ENCODE results near the gene RAD51B. TPM values are rescaled to one million over a fixed set of nuclear protein-coding genes. Genes with fewer than 3 reads are reported as not detected.
"Not testable (repeated sequence)": the region's sequence is repeated elsewhere in the genome, so short reads cannot be mapped to it uniquely, and the experiment has no call there.

RAD51B gene
- polyA plus RNA-seq, 3 donors, result 2.4 to 4.9 (median 3.3) TPM

DNA sequence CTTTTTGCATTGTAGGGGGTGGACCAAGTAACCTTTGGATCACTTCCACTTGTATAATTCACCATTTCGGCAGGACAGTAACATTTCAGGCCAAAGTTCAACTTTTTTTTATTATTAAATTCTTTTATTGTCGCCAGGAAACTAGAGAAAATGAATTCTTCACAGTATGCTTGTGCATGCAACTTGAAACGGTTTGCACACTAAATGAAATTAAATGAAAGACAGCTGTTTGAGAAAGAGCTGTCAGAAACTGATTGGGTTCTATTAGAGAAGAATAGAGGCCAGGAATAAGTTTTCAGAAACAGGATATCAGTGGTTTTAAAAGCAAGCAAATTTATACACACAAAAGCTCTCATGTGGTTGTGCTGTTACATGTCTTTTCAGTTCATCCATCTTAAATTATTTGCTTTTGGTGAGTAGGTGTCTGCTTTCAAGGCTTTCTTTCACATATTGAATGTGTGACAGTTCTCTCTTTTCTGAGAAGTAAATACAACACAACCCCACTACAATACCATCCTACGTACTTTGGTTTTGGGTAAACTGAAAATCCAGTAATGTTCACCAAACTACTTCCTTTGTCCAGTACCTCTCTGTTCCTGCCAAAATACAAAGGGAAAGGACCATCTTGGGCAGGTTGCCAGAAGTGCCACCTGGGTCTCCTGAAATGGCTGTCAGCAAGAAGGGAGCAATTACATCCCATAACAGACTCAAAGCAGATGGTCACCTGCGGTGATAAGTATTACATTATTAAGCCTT is 291.7 kb downstream of the RAD51B start:
- no peak overlapping the region for H3K27ac ChIP-seq (ENCODE audit: low read depth, low read length)
- WGBS, 3 donors, result 58 to 64% (median 61%) methylated on average over 5 of the region's 5 CpGs

GRCh38 chr14:68111853-68112270 is 292.3 kb downstream of the RAD51B start:
- no peak overlapping the region for H3K27ac ChIP-seq (ENCODE audit: low read depth, low read length)

GRCh38 chr14:68112442-68112841 is 292.9 kb downstream of the RAD51B start:
- 98 to 100% (median 99%) methylated on average over 1 of the region's 1 CpG for WGBS, 3 donors
- no peak overlapping the region for H3K27ac ChIP-seq (ENCODE audit: low read depth, low read length)

More at GRCh38 chr14:68111853-68112270, 292.3 kb downstream of the RAD51B start:
- WGBS, 3 donors, result 92 to 93% (median 93%) methylated on average over 2 of the region's 2 CpGs

DNA sequence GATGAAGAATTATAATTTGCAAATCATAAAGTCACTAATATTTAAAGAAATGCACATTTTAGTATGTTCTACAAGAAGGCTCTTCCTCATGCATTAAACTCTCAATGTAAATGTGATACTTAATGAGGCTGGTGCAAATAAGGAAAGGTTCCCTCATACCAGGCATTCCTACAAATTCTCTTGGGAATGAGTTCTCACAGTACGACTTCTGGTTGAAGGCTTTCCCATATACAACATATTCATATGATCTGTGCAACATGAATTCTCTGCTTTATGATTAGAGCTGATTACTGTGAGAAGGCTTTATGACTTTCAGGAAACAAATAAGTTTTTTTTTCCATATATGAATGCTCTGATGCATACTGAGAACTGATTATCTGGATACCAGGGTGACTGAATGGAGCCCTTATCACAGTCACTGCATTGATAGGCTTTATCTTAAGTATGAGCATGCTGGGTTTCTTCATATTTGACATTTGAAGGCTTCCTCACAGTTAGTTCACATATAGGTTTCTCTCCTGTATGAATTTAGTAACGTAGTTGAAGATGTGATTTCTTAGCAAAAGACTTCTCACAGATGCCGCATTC is 293.9 kb downstream of the RAD51B start:
- 81 to 90% (median 85%) methylated on average over 3 of the region's 3 CpGs for WGBS, 3 donors
- no peak overlapping the region for H3K27ac ChIP-seq (ENCODE audit: low read depth, low read length)

DNA sequence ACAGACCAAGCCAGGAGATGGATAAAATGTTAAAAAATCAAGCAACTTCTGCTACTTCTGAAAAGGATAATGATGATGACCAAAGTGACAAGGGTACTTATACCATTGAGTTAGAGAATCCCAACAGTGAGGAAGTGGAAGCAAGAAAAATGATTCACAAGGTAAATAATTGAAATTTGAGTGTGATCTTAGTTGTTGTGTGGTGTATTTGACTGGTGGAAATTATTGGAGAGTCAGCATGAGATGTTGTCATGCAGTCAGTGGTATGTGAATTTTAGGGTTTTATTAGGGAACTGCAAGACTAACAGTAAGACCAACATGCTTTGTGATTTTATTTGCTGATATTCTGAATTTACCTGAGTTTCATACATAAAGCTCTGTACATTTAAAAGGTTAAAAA is 296.4 kb downstream of the RAD51B start:
- H3K27ac ChIP-seq (ENCODE audit: low read depth, low read length), result not testable (repeated sequence)

- no peak overlapping the region for H3K27ac ChIP-seq (ENCODE audit: low read depth, low read length)
Measured at GRCh38 chr14:68122651-68123050, 303.1 kb downstream of the RAD51B start.

DNA sequence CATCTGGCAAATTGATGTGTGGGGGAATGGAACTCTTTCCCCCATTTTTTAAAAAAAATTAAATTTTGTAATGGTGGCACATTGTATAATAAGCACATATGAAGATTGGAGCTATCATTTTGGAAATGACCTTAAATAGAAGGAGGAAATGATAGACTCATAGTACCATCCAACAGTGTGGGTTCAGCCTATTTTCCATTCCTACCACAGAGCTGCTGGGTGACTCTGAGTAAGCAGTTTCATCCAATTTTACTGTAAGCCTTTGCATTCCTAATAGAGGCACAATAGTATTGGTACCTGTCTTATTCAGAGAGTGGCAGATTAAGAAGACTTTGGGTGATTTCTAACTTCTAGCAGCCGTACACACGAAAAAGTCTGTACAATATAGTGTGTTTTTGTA is 304.5 kb downstream of the RAD51B start:
- 94 to 98% (median 97%) methylated on average over 2 of the region's 2 CpGs for WGBS, 3 donors
- no peak overlapping the region for H3K27ac ChIP-seq (ENCODE audit: low read depth, low read length)

DNA sequence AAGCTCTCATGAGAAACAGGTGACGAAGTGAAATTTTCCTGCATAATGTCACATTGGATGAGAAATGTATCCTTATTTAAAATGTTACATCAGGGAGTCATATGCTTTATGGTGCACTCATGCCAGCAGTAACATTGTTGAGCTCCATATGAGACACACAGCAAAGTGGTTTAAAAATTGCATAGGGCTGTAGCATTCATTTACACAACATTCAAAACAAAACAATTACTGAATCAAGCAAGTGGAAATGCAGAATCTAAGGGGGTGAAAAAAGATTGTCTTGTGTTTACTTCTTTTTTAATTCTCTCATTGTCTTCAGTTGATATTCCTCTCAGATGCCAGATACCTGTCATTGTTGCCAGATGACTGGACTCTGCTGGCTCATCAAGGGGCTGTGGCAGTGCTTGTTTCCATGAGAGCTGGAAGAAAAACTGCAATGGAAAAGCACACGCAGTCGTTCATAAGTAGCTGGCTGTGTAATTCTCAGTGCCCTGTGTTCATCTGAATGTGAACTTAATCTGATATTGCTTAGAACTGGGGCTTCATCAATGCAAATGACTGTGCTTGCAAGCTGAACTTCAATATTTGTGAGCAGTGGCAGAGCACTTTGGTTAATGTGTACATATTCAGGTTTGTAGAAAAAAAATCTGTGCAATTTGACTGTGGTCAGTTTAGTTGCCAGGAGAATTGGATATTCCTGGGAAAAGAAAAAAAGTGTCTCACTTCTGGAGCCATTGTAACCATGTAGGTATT is 305.6 kb downstream of the RAD51B start:
- H3K27ac ChIP-seq (ENCODE audit: low read depth, low read length), result no peak overlapping the region
- 55 to 73% (median 64%) methylated on average over 3 of the region's 3 CpGs for WGBS, 3 donors

- WGBS, 3 donors, result 64 to 79% (median 72%) methylated on average over 2 of the region's 2 CpGs
- no peak overlapping the region for H3K27ac ChIP-seq (ENCODE audit: low read depth, low read length)
Measured at GRCh38 chr14:68127166-68127565, 307.6 kb downstream of the RAD51B start.

DNA sequence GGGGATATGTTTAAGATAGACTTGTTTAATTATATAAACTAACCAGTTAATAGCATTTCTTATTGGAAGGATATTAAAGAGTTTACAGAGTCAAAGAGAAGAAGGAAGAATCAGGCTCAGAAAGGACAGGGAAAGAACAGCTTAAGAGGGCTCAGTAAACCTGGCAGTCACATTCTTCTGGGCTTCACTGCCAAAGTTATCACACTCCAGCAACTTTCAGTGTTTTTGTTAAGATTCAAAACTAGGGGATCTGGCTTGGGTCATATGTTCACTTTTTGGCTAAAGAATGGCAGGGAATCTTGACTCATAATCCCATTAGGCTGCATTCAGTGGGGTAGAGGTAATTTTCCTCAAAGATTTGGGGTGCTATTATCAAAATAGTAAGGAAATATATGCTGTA is 312.3 kb downstream of the RAD51B start:
- no peak overlapping the region for H3K27ac ChIP-seq (ENCODE audit: low read depth, low read length)

DNA sequence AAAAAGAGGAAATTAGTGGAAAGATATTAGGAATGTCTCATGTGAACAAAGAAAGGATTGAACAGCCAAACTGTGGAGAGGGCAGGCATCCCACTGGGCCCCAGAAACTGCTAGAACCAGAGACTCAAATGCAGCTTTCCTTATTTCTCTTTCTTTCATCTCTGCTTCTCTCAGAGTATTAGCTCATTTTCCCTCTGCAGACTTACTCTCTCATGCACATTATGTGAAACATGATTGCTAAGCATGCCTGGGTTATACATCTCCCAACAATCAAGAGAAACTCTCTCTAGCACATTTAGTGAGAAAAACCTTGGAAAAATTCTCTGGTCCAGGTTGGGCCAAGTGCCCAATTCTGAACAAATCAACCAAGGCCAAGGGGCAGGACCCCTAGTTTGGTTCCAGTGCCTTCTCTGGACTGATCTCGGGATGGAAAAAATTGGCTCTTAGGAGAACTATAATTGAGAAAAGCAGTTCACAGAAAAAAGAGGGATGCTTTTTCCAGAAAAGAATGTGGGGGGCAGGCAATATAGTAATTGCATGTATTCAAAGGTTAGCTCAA is 313.1 kb downstream of the RAD51B start:
- H3K27ac ChIP-seq (ENCODE audit: low read depth, low read length), result no peak overlapping the region

DNA sequence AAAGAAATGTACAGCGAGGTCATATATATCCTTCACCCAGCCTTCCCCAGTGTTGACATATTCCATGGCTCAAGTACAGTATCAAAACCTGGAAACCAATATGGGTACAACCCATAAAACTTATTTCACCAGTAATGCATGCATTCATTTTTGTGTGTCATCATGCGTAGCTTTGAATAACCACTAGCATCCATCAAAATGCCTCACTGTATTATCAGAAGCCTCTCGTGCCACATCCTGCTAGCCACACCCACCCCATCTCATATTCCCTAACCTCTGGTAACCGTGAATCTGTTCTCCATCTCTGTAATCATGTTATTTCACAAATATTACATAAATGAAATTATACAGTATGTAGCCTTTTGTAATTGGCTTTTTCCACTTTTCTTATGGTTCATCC is 314.3 kb downstream of the RAD51B start:
- 93 to 96% (median 94%) methylated on average over 4 of the region's 4 CpGs for WGBS, 3 donors
- no peak overlapping the region for H3K27ac ChIP-seq (ENCODE audit: low read depth, low read length)

More for the DNA sequence above, 313.1 kb downstream of the RAD51B start:
- 59 to 89% (median 71%) methylated on average over 1 of the region's 1 CpG for WGBS, 3 donors

DNA sequence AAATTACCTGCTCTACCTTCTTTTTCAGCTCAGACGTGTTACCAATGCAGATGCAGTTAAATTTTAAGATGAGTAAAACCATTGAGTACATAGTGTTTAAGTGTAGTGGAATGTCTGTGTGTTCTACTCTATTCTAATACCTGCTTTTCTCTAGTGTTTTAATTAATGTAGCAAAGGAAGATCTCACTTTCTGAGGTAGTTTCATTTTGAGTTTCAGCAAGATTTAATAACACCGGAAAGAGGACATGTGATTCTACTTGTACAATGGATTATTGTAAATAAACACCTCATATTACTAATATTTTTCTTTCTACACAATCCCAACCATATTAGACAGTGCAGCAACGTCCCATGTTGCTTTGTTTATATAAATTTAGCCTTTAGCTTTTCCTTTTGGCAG is 315.4 kb downstream of the RAD51B start:
- WGBS, 3 donors, result 79 to 92% (median 83%) methylated on average over 3 of the region's 3 CpGs
- no peak overlapping the region for H3K27ac ChIP-seq (ENCODE audit: low read depth, low read length)

DNA sequence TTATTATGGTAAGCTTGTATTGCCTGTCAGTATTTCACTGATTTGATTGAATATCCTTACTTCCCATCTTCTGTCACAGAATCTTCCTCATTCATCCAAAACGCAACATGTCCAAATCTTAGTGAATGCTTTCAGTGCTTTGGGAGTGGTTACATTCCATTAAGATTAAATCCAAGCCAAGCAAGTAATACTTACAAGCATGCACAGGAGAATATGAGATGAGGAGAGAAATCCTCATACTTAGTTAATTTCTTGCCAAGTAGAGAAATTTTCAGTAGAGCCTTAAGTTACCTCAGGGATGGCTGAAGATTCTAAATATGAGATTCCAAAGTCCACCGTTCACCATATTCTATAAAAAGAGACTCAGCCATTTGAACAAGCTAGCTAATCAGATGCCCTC is 316.0 kb downstream of the RAD51B start:
- 61 to 79% (median 64%) methylated on average over 2 of the region's 2 CpGs for WGBS, 3 donors
- no peak overlapping the region for H3K27ac ChIP-seq (ENCODE audit: low read depth, low read length)

GRCh38 chr14:68137704-68138619 is 318.4 kb downstream of the RAD51B start:
- WGBS, 3 donors, result 67 to 85% (median 69%) methylated on average over 3 of the region's 3 CpGs
- no peak overlapping the region for H3K27ac ChIP-seq (ENCODE audit: low read depth, low read length)

- WGBS, 3 donors, result 67 to 68% (median 67%) methylated on average over 4 of the region's 4 CpGs
- H3K27ac ChIP-seq (ENCODE audit: low read depth, low read length), result no peak overlapping the region
Measured at GRCh38 chr14:68139431-68140075, 320.0 kb downstream of the RAD51B start.

- 34 to 41% (median 36%) methylated on average over 3 of the region's 3 CpGs for WGBS, 3 donors
- no peak overlapping the region for H3K27ac ChIP-seq (ENCODE audit: low read depth, low read length)
Measured at GRCh38 chr14:68140076-68140741, 320.6 kb downstream of the RAD51B start.

All from adipose tissue (tissue), 3 donors.